K562 (cell line): Measurements from ENCODE around the gene SELENOO. TPM values are rescaled to one million over a fixed set of nuclear protein-coding genes. Genes with fewer than 3 reads are reported as not detected.

Experiments
- DDX20 ChIP-seq: fragments of 450-650 bp; IDR thresholded peaks from 2 replicates; pipeline ENCODE4 v1.6.1; 2016; ENCODE audit warnings: missing genetic modification characterization, low read depth, mild to moderate bottlenecking, missing compliant biosample characterization, moderate library complexity
- ELF4 ChIP-seq: fragments of 450-650 bp; formaldehyde crosslinking; IDR thresholded peaks from 2 replicates; pipeline ENCODE4 v1.4.0; 2022; ENCODE audit warnings: missing genetic modification characterization
- KDM5B ChIP-seq: fragments of 200-600 bp; sonication (generic); IDR thresholded peaks from 2 replicates; pipeline ENCODE4 v1.6.1; 2012; ENCODE audit warnings: low read depth, mild to moderate bottlenecking, moderate library complexity, low read length, control low read depth, inconsistent platforms; ENCODE audit not compliant: insufficient replicate concordance
- MLLT1 ChIP-seq, 2 experiments: fragments of 450-650 bp; IDR thresholded peaks; 2 replicates each; pipeline ENCODE4 v1.6.1; 2016
- NCOA2 ChIP-seq, 2 experiments: fragments of 450-650 bp; IDR thresholded peaks; 2 replicates each; pipeline ENCODE4 v1.6.1; 2018; ENCODE audit warnings: mild to moderate bottlenecking in 2 of 2, moderate library complexity in 1 of 2; ENCODE audit not compliant: partially characterized antibody in 2 of 2
- POLR2AphosphoS5 ChIP-seq: IDR thresholded peaks from 2 replicates; pipeline ENCODE4 v1.6.1; 2011; ENCODE audit warnings: mild to moderate bottlenecking, low read depth, low read length, moderate library complexity; ENCODE audit not compliant: control insufficient read depth, insufficient read depth
- RAD21 ChIP-seq, 2 experiments: fragments of 250-450 bp in 1 of 2; fragments of 450-650 bp in 1 of 2; sonication (Bioruptor Pico) in 1 of 2; formaldehyde crosslinking in 1 of 2; IDR thresholded peaks in 1 of 2; conservative IDR thresholded peaks in 1 of 2; 2 replicates each; pipeline versions ENCODE4 v1.4.0 to v1.8.0; 2020 to 2022; ENCODE audit warnings: mild to moderate bottlenecking in 2 of 2, moderate library complexity in 1 of 2
- SP1 ChIP-seq: sonication (generic); formaldehyde crosslinking; IDR thresholded peaks from 2 replicates; pipeline ENCODE4 v1.8.1; 2022; ENCODE audit warnings: mild to moderate bottlenecking, missing genetic modification reagents
- TAF7 ChIP-seq: fragments of 450-650 bp; IDR thresholded peaks from 2 replicates; pipeline ENCODE4 v1.6.1; 2016; ENCODE audit warnings: missing genetic modification characterization, missing compliant biosample characterization
- TEAD2 ChIP-seq: fragments of 450-650 bp; IDR thresholded peaks from 2 replicates; pipeline ENCODE4 v1.6.1; 2016; ENCODE audit warnings: missing genetic modification characterization, control low read depth, missing compliant biosample characterization
- UBTF ChIP-seq, 2 experiments: IDR thresholded peaks; 2 replicates each; pipeline ENCODE4 v1.6.1; 2012; ENCODE audit warnings: improper control_type of control experiment in 2 of 2, low read depth in 2 of 2, low read length in 2 of 2, borderline replicate concordance in 1 of 2
- YY1 ChIP-seq, 3 experiments: IDR thresholded peaks; 2 replicates each; pipeline ENCODE4 v1.6.1; 2011; ENCODE audit warnings: low read length in 2 of 3, mild to moderate bottlenecking in 2 of 3, moderate library complexity in 2 of 3, borderline replicate concordance in 1 of 3, control low read depth in 1 of 3, low read depth in 1 of 3; ENCODE audit not compliant: insufficient read depth in 3 of 3, insufficient replicate concordance in 2 of 3, control insufficient read depth in 1 of 3, insufficient read length in 1 of 3; ENCODE audit errors: extremely low read depth in 1 of 3
- ZKSCAN3 ChIP-seq: fragments of 250-450 bp; sonication (Bioruptor Pico); IDR thresholded peaks from 2 replicates; pipeline ENCODE4 v1.4.0; 2020
- ZNF431 ChIP-seq: sonication (generic); formaldehyde crosslinking; IDR thresholded peaks from 2 replicates; pipeline ENCODE4 v1.8.0; 2022; ENCODE audit warnings: mild to moderate bottlenecking, missing genetic modification reagents
- polyA plus RNA-seq, 8 experiments: library from polyadenylated mRNA; depleted of rRNA in 4 of 8; stranded (reverse) in 5 of 8; unstranded in 3 of 8; fragments of >200 nt; fragmentation: Nextera tagmentation in 2 of 8; fragmentation: Illumina TruSeq in 1 of 8; extraction: Ambion mirVana in 2 of 8; extraction: Trizol in 1 of 8; gene quantifications; 2 replicates each; pipeline versions ENCODE4 v1.2.1 to v1.2.3, GENCODE V29; 2011 to 2014; ENCODE audit warnings: inconsistent platforms in 1 of 8, missing spikeins in 1 of 8
- total RNA-seq, 7 experiments: library from RNA; depleted of rRNA in 6 of 7; stranded (reverse); fragments of >200 nt in 6 of 7; fragmentation: Illumina TruSeq in 2 of 7; extraction: Trizol in 2 of 7; gene quantifications; 2 replicates each; pipeline versions ENCODE4 v1.2.1 to v1.2.3, GENCODE V29; 2011 to 2021; ENCODE audit warnings: low replicate concordance in 1 of 7

SELENOO gene
- total and polyA plus RNA-seq, 9 of the 15 experiments (the other 6 are each of a cell fraction or from before 2014, with no cell fraction given) = 0.37 to 24.9 (median 8.3) TPM

GRCh38 chr22:50244420-50245213, 43.8 kb downstream of the SELENOO start, which contains the start of gene TUBGCP6 (continued):
- TF ChIP-seq YY1 (IDR thresholded peaks at IDR 0.05; ENCODE audit: borderline replicate concordance in 1 of 3, control insufficient read depth in 1 of 3, extremely low read depth in 1 of 3, insufficient read depth in 3 of 3, insufficient read length in 1 of 3, insufficient replicate concordance in 2 of 3, low read depth in 1 of 3, low read length in 2 of 3) (peak in 1 of 3 experiments; percentile 22), TEAD2 (no peak), RAD21 (CRISPR knock-in tag; conservative IDR thresholded peaks at IDR 0.05 in 1 of 2, IDR thresholded peaks at IDR 0.05 in 1 of 2) (no peak), UBTF (IDR thresholded peaks at IDR 0.05; ENCODE audit: borderline replicate concordance in 1 of 2, low read depth in 2 of 2, low read length in 2 of 2) (no peak), TAF7 (tag) (no peak), ELF4 (CRISPR knock-in tag) (no peak), MLLT1 (IDR thresholded peaks at IDR 0.05) (peak in 1 of 2 experiments; percentile 76; a peak in 2 of 4 replicates), NCOA2 (IDR thresholded peaks at IDR 0.05; ENCODE audit: partially characterized antibody in 2 of 2) (no peak), ZKSCAN3 (CRISPR knock-in tag) (no peak), DDX20 (tag) (no peak), KDM5B (peak; percentile 65), ZNF431 (CRISPR knock-in tag) (no peak), SP1 (peak; percentile 69), POLR2AphosphoS5 (no peak; the same call in none of the 2 replicates)
